GM21576 (cell line): ENCODE results near the gene TGFB1.
A peak's percentile ranks its signal among the peaks of the same experiment; 100 is the strongest.
"Not testable (repeated sequence)": the region's sequence is repeated elsewhere in the genome, so short reads cannot be mapped to it uniquely, and the experiment has no call there.

Source experiments
- ATAC-seq: cut with Tn5 transposase; IDR thresholded peaks from one replicate; pipeline ENCODE4 v1.9.1; 2021; ENCODE audit warnings: mild to moderate bottlenecking, moderate library complexity; ENCODE audit not compliant: unreplicated experiment

The TGFB1 gene

GRCh38 chr19:41346916-41347315 lies 6.8 kb downstream of the TGFB1 start:
- not testable (repeated sequence) for ATAC-seq

DNA sequence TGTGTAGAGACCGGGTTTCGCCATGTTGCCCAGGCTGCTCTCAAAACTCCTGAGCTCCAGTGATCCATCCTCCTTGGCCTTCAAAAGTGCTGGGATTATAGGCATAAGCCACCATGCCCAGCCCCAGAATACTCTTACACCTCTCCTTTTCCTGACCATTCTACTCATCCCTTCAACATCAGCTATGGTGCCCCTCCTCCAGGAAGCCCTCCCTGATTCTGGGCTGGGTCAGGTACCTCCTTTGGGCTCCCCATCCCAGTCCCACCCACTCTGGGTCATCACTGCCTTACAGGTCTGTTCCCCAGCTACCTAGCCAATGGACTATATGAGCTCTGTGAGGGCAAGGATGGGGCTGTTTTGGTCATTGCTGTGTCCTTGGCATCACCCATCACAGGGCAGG lies 9.6 kb downstream of the TGFB1 start:
- no peak for ATAC-seq

DNA sequence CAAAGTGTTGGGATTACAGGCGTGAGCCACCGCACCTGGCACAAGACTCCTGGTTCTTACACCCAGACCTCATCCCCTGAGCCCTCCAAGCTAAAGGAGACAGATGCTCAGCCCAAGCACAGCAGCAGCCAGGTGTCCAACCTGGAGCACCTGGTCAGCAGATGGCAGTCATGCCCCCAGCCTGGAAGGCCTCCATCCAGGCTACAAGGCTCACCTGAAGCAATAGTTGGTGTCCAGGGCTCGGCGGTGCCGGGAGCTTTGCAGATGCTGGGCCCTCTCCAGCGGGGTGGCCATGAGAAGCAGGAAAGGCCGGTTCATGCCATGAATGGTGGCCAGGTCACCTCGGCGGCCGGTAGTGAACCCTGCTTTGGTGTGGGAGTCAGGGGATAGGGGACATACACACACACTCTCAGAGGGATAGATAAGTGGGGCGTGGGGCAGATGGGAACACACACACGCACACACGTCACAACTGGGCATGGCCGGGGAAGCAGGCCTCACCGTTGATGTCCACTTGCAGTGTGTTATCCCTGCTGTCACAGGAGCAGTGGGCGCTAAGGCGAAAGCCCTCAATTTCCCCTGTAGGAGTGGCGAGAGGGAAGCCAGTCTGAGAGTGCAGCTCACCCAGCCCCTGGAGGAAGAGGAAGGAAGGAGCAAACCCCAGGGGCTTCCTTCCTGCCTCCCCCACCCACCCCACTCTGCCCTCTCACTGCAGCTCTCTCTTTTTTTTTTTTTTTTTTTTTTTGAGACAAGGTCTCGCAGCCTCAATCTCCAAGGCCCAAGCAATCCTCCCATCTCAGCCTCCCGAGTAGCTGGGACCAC lies 11.8 kb downstream of the TGFB1 start:
- no peak for ATAC-seq

GRCh38 chr19:41339936-41340335 lies 13.8 kb downstream of the TGFB1 start:
- ATAC-seq = no peak

DNA sequence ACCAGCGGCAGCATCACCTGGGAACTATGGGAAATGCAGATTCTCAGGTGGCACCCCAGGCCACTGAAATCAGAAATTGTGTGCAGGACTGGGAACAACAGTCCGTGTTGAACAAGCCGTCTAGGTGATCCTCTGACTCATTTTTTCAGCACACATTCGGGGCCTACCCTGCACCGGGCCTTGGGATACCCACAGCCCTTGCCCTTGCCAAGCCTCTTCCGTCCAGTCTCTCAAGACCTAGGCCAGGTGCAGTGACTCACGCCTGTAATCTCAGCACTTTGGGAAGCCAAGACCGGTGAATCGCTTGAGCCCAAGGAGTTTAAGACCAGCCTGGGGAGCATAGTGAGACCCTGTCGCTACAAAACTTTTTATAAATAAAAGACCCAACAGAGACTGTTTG lies 18.3 kb downstream of the TGFB1 start:
- no peak for ATAC-seq

DNA sequence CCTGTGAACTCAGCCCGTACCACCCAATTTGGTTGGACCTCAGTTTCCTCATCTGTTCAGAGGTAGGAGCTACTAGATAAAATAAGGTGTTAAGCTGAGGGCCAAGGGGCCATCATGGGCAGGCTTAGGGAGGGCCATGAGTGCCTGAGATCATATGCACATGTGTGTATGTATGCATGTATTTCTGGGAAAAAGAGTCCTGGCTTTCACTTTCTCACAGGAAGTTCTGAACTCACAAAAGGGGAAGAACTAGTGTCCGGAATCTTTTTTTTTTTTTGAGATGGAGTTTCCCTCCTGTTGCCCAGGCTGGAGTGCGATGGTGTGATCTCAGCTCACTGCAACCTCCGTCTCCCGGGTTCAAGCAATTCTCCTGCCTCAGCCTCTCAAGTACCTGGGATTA lies 18.9 kb downstream of the TGFB1 start:
- ATAC-seq = no peak

- no peak for ATAC-seq
Measured at GRCh38 chr19:41332468-41332867, 21.3 kb downstream of the TGFB1 start.

DNA sequence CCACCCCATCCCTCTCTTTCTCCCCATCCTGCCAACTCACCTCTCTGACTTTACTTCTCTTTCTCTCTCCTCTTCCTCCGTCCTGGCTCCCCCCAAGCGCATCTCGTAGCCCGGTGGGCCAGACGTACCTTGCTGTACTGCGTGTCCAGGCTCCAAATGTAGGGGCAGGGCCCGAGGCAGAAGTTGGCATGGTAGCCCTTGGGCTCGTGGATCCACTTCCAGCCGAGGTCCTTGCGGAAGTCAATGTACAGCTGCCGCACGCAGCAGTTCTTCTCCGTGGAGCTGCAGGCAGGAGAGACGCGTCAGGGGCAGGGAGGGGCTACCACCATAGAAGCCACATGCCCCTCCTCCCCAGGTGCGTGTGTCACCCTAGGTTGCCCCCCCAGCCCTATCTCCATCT lies 21.7 kb downstream of the TGFB1 start:
- no peak for ATAC-seq

GRCh38 chr19:41330946-41331678 lies 22.6 kb downstream of the TGFB1 start:
- no peak for ATAC-seq

DNA sequence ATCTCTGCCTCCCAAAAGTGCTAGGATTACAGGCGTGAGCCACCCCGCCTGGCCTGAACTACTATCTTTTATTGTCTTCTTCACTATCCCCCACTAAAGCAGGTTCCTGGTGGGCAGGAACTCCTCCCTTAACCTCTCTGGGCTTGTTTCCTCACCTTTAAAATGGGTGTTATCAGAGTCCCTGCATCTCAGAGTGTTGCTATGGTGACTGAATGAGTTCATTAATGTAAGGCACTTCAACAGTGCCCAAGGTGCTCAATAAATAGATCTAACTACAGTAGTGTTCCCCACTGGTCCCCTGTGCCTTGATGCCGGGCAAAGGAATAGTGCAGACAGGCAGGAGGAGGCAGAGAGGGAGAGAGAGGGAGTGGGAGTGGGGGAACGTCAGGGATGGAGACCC lies 23.2 kb downstream of the TGFB1 start:
- no peak for ATAC-seq

DNA sequence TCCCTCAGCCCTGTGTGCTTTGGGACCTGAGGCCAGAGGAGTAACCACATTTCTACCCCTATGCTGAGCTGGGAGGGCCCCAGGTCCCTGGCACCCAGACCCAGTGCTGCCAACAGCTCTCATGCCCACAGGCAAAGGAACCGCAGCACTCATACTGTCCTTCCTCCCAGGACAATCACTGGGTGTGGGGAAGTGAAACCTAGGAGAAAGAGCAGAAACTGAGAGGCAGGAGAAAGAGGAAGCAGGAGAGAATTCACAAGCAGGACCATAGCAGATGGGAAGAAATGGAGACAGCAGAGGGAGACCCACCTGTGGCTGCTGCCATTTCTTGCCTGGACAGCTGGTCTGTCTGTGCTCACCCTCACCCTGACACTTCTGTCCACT lies 24.9 kb downstream of the TGFB1 start:
- no peak for ATAC-seq

- ATAC-seq = peak; percentile 10
Measured at GRCh38 chr19:41328157-41328841, 25.4 kb downstream of the TGFB1 start.

DNA sequence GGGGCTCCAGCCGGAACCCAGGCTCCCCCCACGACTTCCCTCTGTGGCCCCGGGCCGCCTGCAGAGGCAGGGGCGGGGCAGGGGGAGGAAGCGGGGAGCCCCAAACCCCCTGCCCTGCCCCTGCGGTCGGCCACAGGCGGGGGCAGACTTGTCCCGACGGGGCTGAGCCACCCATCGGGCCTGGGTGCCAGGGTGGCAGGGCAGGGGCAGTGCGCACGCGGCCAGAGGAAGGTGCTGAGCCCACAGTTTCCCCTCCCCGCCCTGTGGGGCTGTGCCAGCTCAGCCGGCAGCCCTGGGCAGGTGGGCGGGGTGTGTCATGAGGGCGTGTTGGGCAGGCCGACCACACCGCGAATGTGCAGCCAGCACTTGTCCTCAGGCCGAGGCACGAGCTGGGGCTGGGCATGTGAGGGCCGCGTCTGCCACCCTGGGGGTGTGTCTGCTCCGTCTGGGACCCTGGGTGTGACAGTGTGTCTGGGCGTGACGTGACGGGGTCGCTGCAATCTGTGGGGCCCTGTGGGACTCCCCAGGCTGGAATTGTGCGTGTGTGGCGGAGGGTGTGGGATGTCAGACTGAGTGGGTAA lies 26.1 kb downstream of the TGFB1 start:
- ATAC-seq = peak; percentile 49

GRCh38 chr19:41327076-41327575 lies 26.6 kb downstream of the TGFB1 start:
- ATAC-seq = no peak

- ATAC-seq = no peak
Measured at GRCh38 chr19:41325947-41326706, 27.6 kb downstream of the TGFB1 start.

DNA sequence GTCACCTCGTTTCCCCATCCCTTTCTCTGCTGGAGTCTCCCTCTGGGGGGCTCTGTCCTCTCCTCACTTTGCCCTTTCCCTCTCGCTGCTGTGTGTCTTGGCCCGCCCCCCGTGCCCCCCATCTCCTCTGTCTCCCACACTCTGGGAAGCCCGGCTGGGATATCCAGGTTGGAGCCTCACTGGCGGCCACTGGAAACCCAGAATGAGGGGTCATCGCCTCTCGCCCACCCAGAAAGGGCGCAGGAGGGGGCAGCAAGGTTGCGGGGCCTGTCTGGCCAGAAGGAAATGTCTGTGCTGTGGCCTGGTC lies 28.1 kb downstream of the TGFB1 start:
- ATAC-seq = no peak

DNA sequence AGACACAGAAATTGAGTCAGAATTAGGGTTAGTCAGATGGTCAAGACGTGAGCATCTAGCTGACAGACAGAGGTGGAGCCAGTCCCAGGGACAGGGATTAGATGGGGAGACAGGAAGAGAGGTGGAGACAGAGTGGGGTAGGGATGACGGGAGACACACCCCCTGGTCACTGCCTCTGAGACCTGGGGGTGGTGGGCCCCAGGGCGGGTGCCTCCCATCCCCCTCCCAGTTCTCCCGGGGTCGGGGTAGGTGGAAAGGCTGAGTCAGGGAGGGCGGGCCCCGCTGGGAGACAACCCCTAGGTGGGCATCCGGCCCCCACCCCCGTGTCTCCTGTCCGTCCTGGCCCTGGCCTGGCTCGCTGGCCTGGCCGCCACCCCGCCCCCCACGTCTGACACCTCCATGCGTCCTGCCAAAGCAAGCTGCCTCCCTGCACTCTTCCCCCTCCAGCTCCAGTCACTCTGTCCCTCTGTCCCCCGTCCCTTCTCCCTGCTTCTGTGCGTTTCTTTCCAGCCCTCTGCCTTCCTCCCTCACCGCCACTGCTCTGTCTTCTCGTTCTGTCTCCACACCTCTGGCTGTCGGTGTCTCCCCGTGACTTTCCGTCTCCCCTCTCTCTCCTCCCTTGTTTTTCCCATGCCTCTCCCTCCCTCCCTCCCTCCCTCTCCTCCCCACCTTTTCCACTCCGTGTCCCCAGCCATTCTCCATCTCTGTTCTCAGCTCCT lies 28.6 kb downstream of the TGFB1 start:
- ATAC-seq = no peak

GRCh38 chr19:41324231-41324702 lies 29.5 kb downstream of the TGFB1 start:
- ATAC-seq = no peak

DNA sequence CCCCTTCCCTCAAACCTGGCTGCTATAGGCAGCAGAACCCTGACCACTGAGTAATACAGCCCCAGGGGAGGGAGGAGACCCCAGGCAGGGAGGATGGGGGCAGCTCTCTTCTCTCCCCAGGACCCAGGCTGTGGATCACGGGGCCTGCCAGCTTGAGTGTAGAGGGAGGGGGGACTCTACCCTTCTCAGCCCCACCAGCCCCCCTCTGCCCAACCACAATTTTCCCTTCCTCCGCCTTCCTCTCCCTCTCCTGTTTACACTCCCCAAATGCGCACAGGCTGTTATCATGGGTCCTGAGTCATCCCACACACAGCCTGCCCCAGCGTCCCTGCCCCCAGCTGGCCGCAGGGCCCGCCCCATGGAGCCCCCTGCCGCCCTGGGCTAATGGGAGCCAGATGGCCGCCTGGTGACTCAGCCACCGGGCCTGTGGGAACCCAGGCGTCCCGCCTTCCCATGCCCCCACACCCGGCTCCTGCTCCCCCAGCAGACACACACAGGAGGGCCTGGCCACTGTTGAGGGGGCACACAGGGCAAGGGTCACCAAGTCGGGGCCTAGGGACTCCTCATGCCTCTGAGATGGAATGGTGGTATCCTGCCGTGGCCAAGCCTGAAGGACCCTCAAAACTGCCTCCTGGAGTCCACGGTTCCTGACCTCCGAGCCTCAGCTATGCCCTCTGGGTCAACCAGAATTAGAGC lies 30.1 kb downstream of the TGFB1 start:
- no peak for ATAC-seq
